ENCODE measurements around the gene NRN1. TPM values are rescaled to one million over a fixed set of nuclear protein-coding genes. Genes with fewer than 3 reads are reported as not detected.
"Not testable (repeated sequence)": the region's sequence is repeated elsewhere in the genome, so short reads cannot be mapped to it uniquely, and the experiment has no call there.

Gene NRN1
- total RNA-seq, 4 donors from 2014 or later = 5.6 to 22.7 (median 15.1) TPM

- Histone ChIP-seq H3K36me3 (no peaks in the 10 kb centered on the region), H3K9me3 (no peaks in the 10 kb centered on the region), H3K27ac (no peak overlapping the region), H3K4me3 (no peak overlapping the region), H3K4me1 (no peaks in the 10 kb centered on the region), H3K27me3 (peaks cover 4% of the 10 kb centered on the region)
- no peak for ATAC-seq
- TF ChIP-seq POLR2A (IDR thresholded peaks at IDR 0.05) = no peak
- TF ChIP-seq EP300 (IDR thresholded peaks at IDR 0.05) = no peak
- 90% methylated on average over 4 of the region's 4 CpGs for WGBS, 2 donors (ENCODE audit: low coverage in 1 of 2)
Observed at GRCh38 chr6:6037179-6037578, 30.5 kb upstream of the NRN1 start.

DNA sequence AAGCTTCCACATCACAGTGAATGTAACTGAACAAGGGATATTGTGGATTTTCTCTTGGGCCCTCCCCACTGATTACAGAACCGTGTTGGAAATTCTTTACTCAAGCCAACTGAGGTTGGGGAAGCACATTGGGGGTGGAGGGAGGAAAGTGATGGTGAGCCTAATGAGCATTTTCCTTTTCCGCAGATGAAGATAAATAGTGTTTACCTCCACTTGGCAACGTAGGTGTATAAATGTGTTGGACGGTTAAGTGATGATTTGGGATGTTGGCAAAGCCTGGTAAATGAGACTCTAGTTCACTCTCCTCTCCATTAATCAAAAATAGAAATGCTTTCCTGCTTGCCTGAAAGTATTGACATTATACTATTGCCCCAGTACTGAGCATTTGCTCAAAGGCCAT, 27.1 kb upstream of the NRN1 start:
- H3K36me3 ChIP-seq = no peaks in the 10 kb centered on the region
- WGBS, 2 donors (ENCODE audit: low coverage in 1 of 2) = 20 to 40% methylated on average over 1 to 4 of the region's 4 CpGs
- H3K27me3 ChIP-seq = peaks cover 4% of the 10 kb centered on the region
- no peak for ATAC-seq
- no peak overlapping the region for H3K4me3 ChIP-seq
- TF ChIP-seq CTCF (IDR thresholded peaks at IDR 0.05) (no peak), POLR2A (IDR thresholded peaks at IDR 0.05) (no peak), POLR2AphosphoS5 (IDR thresholded peaks at IDR 0.05) (no peak), EP300 (IDR thresholded peaks at IDR 0.05) (no peak)
- no peak overlapping the region for H3K27ac ChIP-seq
- no peaks in the 10 kb centered on the region for H3K4me1 ChIP-seq
- H3K9me3 ChIP-seq = no peaks in the 10 kb centered on the region

DNA sequence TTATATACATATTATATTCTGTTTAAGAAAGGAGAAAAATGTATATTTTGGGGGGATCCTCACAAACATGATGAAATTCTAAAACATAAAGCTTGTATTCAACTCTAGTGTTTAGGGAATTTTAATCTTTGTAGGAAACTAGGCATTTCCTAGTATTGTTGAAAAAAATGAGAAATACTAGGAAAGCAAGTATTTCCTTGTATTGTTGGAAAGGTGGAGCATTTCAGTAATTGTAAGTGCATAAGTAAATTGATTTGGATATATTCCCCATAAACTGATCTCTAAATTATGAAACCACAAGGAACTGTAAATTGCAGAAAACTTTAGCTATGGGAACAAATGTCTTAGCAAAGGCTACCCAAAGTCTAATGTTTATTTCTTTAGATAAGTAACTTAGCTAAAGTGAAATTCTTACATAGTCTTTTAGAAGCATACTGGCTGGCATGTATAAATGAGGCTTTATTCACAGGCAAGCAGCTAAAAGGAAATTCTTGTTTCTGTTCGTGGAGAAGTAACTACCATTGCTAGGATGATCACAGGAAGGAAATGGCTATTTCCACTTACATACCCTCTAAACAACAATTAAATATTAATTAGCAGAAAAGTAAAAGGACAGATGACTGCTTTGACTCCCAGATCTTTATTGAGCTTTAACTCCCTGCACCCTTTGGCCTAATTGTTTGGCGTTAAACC, 19.9 kb upstream of the NRN1 start:
- TF ChIP-seq EP300 (IDR thresholded peaks at IDR 0.05) (no peak), POLR2A (IDR thresholded peaks at IDR 0.05) (no peak), CTCF (IDR thresholded peaks at IDR 0.05) (no peak), POLR2AphosphoS5 (IDR thresholded peaks at IDR 0.05) (no peak)
- Histone ChIP-seq H3K9me3 (no peaks in the 10 kb centered on the region), H3K4me3 (no peak overlapping the region), H3K4me1 (no peaks in the 10 kb centered on the region), H3K36me3 (no peaks in the 10 kb centered on the region), H3K27ac (peak overlapping the region in 3 of 4 donors; percentile 4 to 46 (median 37)), H3K27me3 (peaks cover 15% of the 10 kb centered on the region)
- WGBS, 2 donors (ENCODE audit: low coverage in 1 of 2) = 46 to 57% methylated on average over 2 of the region's 2 CpGs
- ATAC-seq = no peak

GRCh38 chr6:6025736-6026135, 19.0 kb upstream of the NRN1 start:
- Histone ChIP-seq H3K4me1 (no peaks in the 10 kb centered on the region), H3K9me3 (no peaks in the 10 kb centered on the region), H3K27ac (peak overlapping the region in 1 of 4 donors; percentile 24), H3K27me3 (peaks cover 20% of the 10 kb centered on the region), H3K4me3 (no peak overlapping the region), H3K36me3 (no peaks in the 10 kb centered on the region)
- WGBS, 2 donors (ENCODE audit: low coverage in 1 of 2) = 35 to 63% methylated on average over 2 to 5 of the region's 5 CpGs
- ATAC-seq = no peak
- TF ChIP-seq CTCF (IDR thresholded peaks at IDR 0.05) (no peak), EP300 (IDR thresholded peaks at IDR 0.05) (no peak), POLR2AphosphoS5 (IDR thresholded peaks at IDR 0.05) (no peak), POLR2A (IDR thresholded peaks at IDR 0.05) (no peak)

DNA sequence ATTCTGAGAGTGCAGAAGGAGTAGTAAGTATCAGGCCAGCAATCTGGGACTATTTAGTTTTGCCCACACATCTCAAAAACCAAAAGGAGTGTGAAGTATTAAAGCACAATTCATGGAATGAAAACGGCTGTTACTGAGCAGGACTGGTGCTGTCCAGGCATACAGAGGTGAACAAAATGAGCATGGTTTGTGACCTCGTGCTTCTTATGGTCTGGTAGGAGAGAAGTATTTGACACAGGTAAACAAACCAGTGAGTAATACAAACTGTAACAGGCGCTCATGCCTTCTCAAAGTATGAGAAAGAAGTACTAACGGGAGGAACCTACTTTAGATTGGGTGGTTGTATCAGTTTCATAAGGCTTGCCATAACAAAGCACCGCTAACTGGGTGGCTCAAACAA, 17.5 kb upstream of the NRN1 start:
- no peak for ATAC-seq

GRCh38 chr6:6022841-6023240, 16.1 kb upstream of the NRN1 start:
- WGBS, 2 donors (ENCODE audit: low coverage in 1 of 2) = 95% methylated on average over 2 of the region's 2 CpGs; no CpG with 5 or more reads in 1 of the 2 donors

More for the DNA sequence above, 17.5 kb upstream of the NRN1 start:
- Histone ChIP-seq H3K27ac (no peak overlapping the region), H3K36me3 (no peaks in the 10 kb centered on the region), H3K27me3 (peaks cover 26% of the 10 kb centered on the region), H3K9me3 (no peaks in the 10 kb centered on the region), H3K4me1 (no peaks in the 10 kb centered on the region), H3K4me3 (no peak overlapping the region)
- no peak for TF ChIP-seq CTCF (IDR thresholded peaks at IDR 0.05)
- no peak for TF ChIP-seq EP300 (IDR thresholded peaks at IDR 0.05)
- no peak for TF ChIP-seq POLR2AphosphoS5 (IDR thresholded peaks at IDR 0.05)
- no peak for TF ChIP-seq POLR2A (IDR thresholded peaks at IDR 0.05)
- WGBS, 2 donors (ENCODE audit: low coverage in 1 of 2) = 61 to 73% methylated on average over 4 to 5 of the region's 5 CpGs

More at GRCh38 chr6:6022841-6023240, 16.1 kb upstream of the NRN1 start:
- H3K36me3 ChIP-seq, H3K27ac ChIP-seq, ATAC-seq, H3K9me3 ChIP-seq, H3K4me1 ChIP-seq, H3K4me3 ChIP-seq: not testable (repeated sequence)
- H3K27me3 ChIP-seq = peaks cover 40% of the 10 kb centered on the region
